ENCODE results near the gene HSD17B10.

HSD17B10 gene

GRCh38 chrX:53412446-53412845, 21.7 kb downstream of the HSD17B10 start:
- H3K9me3 ChIP-seq (ENCODE audit: control insufficient read depth in 2 of 2, low read length in 2 of 2) = no peaks in the 10 kb centered on the region
- H3K27ac ChIP-seq (ENCODE audit: low read depth in 2 of 2, low read length in 2 of 2) = no peak overlapping the region
- H3K4me3 ChIP-seq (ENCODE audit: low read length in 2 of 2) = no peak overlapping the region
- no peaks in the 10 kb centered on the region for H3K4me1 ChIP-seq (ENCODE audit: control insufficient read depth in 2 of 2, insufficient read depth in 2 of 2, low read length in 2 of 2)
- H3K36me3 ChIP-seq (ENCODE audit: control insufficient read depth in 2 of 2, insufficient read depth in 2 of 2, low read length in 2 of 2) = peaks cover 50 to 51% of the 10 kb centered on the region in 2 donors
- no peaks in the 10 kb centered on the region for H3K27me3 ChIP-seq (ENCODE audit: control insufficient read depth in 2 of 2, insufficient read depth in 2 of 2, low read length in 2 of 2)
- no peak overlapping the region for H3K9ac ChIP-seq (ENCODE audit: low read depth in 1 of 2, low read length in 2 of 2)

DNA sequence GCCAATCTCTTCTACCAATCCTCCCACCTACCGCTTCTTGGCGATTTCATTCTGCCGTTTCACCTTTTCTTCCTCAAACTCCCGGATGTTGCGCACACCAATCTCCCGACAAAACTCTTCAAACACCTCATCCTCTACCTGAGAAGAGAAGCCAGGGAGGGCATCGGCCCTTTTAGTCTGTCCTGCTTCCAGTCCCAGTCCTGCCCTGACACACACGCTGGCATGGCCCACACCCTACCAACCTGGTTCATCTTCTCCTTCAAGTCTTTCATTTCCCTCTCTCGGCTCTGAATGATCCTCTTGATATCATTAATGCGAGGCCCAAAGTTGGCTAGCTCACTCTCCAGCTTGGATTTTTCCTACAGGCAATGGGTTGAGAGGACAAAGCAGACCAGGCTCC, 30.6 kb downstream of the HSD17B10 start:
- Histone ChIP-seq H3K27me3 (ENCODE audit: control insufficient read depth in 2 of 2, insufficient read depth in 2 of 2, low read length in 2 of 2) (no peaks in the 10 kb centered on the region), H3K9me3 (ENCODE audit: control insufficient read depth in 2 of 2, low read length in 2 of 2) (no peaks in the 10 kb centered on the region), H3K36me3 (ENCODE audit: control insufficient read depth in 2 of 2, insufficient read depth in 2 of 2, low read length in 2 of 2) (peaks cover 60 to 65% of the 10 kb centered on the region in 2 donors), H3K4me3 (ENCODE audit: low read length in 2 of 2) (no peak overlapping the region), H3K27ac (ENCODE audit: low read depth in 2 of 2, low read length in 2 of 2) (no peak overlapping the region), H3K4me1 (ENCODE audit: control insufficient read depth in 2 of 2, insufficient read depth in 2 of 2, low read length in 2 of 2) (no peaks in the 10 kb centered on the region), H3K9ac (ENCODE audit: low read depth in 1 of 2, low read length in 2 of 2) (no peak overlapping the region)

DNA sequence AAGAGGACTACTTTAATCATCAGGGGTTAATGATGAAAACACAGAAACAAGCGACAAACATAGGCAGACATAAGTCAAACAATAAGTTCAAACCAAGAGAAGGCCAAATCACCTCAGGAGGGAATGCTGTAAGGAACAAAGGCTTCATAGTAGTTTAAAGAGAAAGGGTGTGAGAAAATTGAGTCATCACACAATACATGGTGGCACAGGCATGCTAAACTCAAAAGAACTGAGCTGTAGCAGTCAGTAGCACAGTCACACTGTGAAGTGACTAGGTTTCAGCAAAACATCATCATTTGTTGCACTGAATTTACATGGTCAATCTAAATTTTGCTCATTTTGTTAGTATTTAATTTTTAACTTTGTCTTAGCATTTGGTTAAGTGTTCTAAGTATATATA, 36.0 kb downstream of the HSD17B10 start:
- H3K36me3 ChIP-seq (ENCODE audit: control insufficient read depth in 2 of 2, insufficient read depth in 2 of 2, low read length in 2 of 2) = peaks cover 28 to 56% of the 10 kb centered on the region in 2 donors
- no peaks in the 10 kb centered on the region for H3K27me3 ChIP-seq (ENCODE audit: control insufficient read depth in 2 of 2, insufficient read depth in 2 of 2, low read length in 2 of 2)

DNA sequence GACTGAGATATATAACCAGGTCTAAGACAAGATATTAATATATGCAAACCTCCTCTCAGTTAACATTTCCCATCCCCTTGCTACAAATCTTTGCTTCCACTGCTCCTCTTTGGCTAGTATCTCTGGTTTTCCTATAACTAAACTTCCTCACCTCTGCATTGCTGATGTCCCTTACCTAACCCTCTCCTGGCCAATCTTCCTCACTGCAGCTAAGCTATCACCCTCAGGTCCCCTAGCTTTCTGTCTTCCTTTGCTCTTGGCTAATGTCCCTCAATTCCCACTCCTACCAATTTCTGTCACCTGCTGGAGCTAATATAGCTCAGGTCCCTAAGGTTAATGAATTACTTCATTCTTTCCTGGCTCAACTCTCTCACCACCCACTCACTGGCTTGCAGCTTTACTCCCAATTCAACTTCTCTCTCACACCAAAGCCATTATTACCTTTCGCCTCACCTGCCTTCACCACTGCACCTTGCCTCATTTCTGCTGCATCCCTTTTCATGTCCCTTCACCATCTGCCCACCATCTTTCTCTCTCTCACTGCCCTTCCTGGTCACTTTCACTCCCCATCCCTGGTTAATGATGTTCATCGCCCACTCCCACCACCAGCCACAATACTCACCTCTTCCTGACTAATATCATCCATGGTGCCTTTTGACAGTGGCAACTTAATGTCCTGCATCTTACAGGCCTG, 38.4 kb downstream of the HSD17B10 start:
- Histone ChIP-seq H3K27ac (ENCODE audit: low read depth in 2 of 2, low read length in 2 of 2) (no peak overlapping the region), H3K4me1 (ENCODE audit: control insufficient read depth in 2 of 2, insufficient read depth in 2 of 2, low read length in 2 of 2) (no peaks in the 10 kb centered on the region), H3K27me3 (ENCODE audit: control insufficient read depth in 2 of 2, insufficient read depth in 2 of 2, low read length in 2 of 2) (no peaks in the 10 kb centered on the region), H3K9me3 (ENCODE audit: control insufficient read depth in 2 of 2, low read length in 2 of 2) (no peaks in the 10 kb centered on the region), H3K9ac (ENCODE audit: low read depth in 1 of 2, low read length in 2 of 2) (no peak overlapping the region), H3K36me3 (ENCODE audit: control insufficient read depth in 2 of 2, insufficient read depth in 2 of 2, low read length in 2 of 2) (peaks cover 18 to 48% of the 10 kb centered on the region in 2 donors), H3K4me3 (ENCODE audit: low read length in 2 of 2) (no peak overlapping the region)

More for the DNA sequence above, 36.0 kb downstream of the HSD17B10 start:
- H3K4me1 ChIP-seq (ENCODE audit: control insufficient read depth in 2 of 2, insufficient read depth in 2 of 2, low read length in 2 of 2) = no peaks in the 10 kb centered on the region
- H3K4me3 ChIP-seq (ENCODE audit: low read length in 2 of 2) = no peak overlapping the region
- H3K9ac ChIP-seq (ENCODE audit: low read depth in 1 of 2, low read length in 2 of 2) = no peak overlapping the region
- H3K9me3 ChIP-seq (ENCODE audit: control insufficient read depth in 2 of 2, low read length in 2 of 2) = no peaks in the 10 kb centered on the region
- no peak overlapping the region for H3K27ac ChIP-seq (ENCODE audit: low read depth in 2 of 2, low read length in 2 of 2)

- H3K27ac ChIP-seq (ENCODE audit: low read depth in 2 of 2, low read length in 2 of 2) = no peak overlapping the region
- no peak overlapping the region for H3K4me3 ChIP-seq (ENCODE audit: low read length in 2 of 2)
- no peak overlapping the region for H3K9ac ChIP-seq (ENCODE audit: low read depth in 1 of 2, low read length in 2 of 2)
- no peaks in the 10 kb centered on the region for H3K27me3 ChIP-seq (ENCODE audit: control insufficient read depth in 2 of 2, insufficient read depth in 2 of 2, low read length in 2 of 2)
- H3K9me3 ChIP-seq (ENCODE audit: control insufficient read depth in 2 of 2, low read length in 2 of 2) = no peaks in the 10 kb centered on the region
- no peaks in the 10 kb centered on the region for H3K4me1 ChIP-seq (ENCODE audit: control insufficient read depth in 2 of 2, insufficient read depth in 2 of 2, low read length in 2 of 2)
- H3K36me3 ChIP-seq (ENCODE audit: control insufficient read depth in 2 of 2, insufficient read depth in 2 of 2, low read length in 2 of 2) = peaks cover 53 to 54% of the 10 kb centered on the region in 2 donors
Measured at GRCh38 chrX:53383376-53384076, 50.6 kb downstream of the HSD17B10 start.
